GM10248 (cell line): ENCODE results near the gene UCHL5.
A peak's percentile ranks its signal among the peaks of the same experiment; 100 is the strongest.

Experiments used
- CTCF ChIA-PET: fragments of 300-600 bp; sonication (Branson Sonifier 250); formaldehyde crosslinking; extraction: SDS; loops from one replicate; lab custom pipeline; 2021; ENCODE audit warnings: antibody characterized with exemption; lab: Yijun Ruan, JAX
- POLR2A ChIA-PET: fragments of 350-650 bp; sonication (Branson Sonifier 250); formaldehyde crosslinking; extraction: SDS; loops from one replicate; lab custom pipeline; 2020; ENCODE audit warnings: antibody characterized with exemption; lab: Yijun Ruan, JAX
- DNase-seq: peaks from one replicate; pipeline ENCODE4 v3.0.0; 2012; ENCODE audit errors: extremely low spot score
- TF ChIP-seq, protein P1 (sequence below): IDR thresholded peaks from 2 replicates; pipeline ENCODE4 v1.5.1; 2012; ENCODE audit warnings: mild to moderate bottlenecking, low read depth; ENCODE audit errors: extremely low read depth, missing control alignments, control extremely low read depth

Gene UCHL5

DNA sequence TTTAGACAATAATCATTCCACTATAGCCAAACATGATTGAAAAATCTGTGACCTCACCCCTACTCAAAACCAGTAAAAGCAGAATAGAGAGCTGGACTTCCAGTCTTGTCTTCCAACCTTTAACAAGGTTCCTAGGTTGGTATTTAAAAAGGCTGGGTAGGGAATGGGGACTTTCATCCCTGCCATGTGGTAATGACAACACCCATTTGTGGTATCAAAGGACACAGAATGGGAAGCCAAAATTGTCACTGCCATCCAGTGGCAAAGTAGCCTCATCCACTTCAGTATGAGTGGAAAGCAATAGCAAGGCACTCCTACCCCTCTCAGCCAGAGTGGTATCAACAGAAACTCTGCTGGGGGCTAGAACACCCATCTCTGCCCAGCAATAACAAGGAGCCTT is 33.9 kb downstream of the UCHL5 start:
- DNase-seq, result no peak
- TF ChIP-seq, protein P1, sequence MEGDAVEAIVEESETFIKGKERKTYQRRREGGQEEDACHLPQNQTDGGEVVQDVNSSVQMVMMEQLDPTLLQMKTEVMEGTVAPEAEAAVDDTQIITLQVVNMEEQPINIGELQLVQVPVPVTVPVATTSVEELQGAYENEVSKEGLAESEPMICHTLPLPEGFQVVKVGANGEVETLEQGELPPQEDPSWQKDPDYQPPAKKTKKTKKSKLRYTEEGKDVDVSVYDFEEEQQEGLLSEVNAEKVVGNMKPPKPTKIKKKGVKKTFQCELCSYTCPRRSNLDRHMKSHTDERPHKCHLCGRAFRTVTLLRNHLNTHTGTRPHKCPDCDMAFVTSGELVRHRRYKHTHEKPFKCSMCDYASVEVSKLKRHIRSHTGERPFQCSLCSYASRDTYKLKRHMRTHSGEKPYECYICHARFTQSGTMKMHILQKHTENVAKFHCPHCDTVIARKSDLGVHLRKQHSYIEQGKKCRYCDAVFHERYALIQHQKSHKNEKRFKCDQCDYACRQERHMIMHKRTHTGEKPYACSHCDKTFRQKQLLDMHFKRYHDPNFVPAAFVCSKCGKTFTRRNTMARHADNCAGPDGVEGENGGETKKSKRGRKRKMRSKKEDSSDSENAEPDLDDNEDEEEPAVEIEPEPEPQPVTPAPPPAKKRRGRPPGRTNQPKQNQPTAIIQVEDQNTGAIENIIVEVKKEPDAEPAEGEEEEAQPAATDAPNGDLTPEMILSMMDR, result no peak
- ChIA-PET CTCF (interaction anchor here (0.6 to 2.6 kb wide), 5 partner anchors 12 to 219 kb away, joined by 3 to 12 read pairs (median 5); partner anchors contain the start of genes RO60 and UCHL5), POLR2A (no interaction called here)

DNA sequence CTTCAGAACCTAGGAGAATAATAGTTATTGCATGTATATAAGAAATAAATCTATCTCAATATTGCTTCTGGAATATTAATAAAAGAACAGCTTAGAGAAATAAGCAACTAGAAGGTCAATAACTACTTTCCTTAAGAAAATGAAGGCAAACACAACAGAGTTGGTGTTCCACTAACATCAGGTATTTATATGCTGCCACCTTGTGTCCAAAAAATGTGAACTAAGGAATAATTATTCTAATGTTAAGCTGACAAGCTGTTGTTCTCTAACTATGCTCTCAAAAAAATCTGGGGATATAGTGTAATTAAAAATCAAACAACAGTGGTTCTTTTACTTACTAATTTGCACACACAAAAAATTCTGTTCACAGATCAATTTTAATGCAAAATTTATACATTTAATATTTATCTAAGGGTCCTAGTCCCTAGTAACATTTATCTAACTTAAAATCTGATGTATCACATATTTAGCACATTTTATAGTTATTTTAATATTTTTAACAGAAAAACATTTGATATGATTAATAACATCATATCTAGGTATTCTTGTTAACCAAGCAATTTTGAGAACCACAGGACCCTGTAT is 39.6 kb downstream of the UCHL5 start:
- POLR2A ChIA-PET, result no interaction called here
- TF ChIP-seq, protein P1, result peak; percentile 32
- DNase-seq, result peak; percentile 11
- CTCF ChIA-PET, result interaction anchor here (0.6 to 4.7 kb wide), 15 partner anchors 8 to 545 kb away, joined by 3 to 59 read pairs (median 5); partner anchors contain the start of genes RGS2, RO60 and UCHL5

DNA sequence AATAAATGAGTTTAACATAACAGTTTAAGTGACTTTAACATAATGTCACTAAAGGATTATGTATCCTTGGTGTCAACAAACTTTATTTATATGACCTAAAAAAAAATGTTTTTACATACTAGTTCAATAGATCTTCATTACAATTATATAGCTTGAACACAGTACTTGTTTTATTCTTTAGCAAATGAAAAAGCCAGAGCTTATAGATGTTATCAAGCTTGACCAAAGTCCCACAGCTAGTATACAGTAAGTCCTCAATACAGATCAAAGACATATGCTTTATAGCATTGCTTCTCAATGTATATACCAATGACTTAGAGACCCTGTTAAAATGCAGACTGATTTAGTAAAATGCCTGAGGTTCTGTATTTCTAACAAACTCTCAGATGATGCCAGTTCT is 42.4 kb downstream of the UCHL5 start:
- TF ChIP-seq, protein P1, result no peak
- POLR2A ChIA-PET, result no interaction called here
- CTCF ChIA-PET, result interaction anchor here (1.4 to 1.8 kb wide), 3 partner anchors 13 to 212 kb away, joined by 3 to 5 read pairs (median 4); no protein-coding TSS in a partner anchor
- DNase-seq, result no peak

DNA sequence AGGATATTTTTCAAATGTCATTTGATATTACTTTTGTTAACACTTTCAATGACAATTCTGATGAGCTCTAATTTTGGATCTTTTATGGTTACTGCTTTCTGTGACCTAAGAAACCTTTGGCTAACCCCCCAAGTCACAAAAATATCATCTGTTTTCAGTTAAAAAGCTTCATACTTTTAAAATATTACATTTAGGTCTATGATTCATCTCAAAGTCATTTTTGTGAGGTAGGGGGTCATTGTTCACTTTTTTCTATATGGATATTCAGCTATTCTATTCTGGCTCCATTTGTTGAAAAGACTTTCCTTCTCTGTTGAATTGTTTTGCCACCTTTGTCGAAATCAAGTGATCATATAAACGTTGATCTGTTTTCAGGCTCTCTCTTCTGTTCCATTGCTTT is 44.8 kb downstream of the UCHL5 start:
- DNase-seq, result no peak
- ChIA-PET POLR2A (interaction anchor here (0.5 kb wide), 1 partner anchor 269 kb away, joined by 4 read pairs; no protein-coding TSS in a partner anchor), CTCF (interaction anchor here (1.0 to 1.9 kb wide), 4 partner anchors 18 to 209 kb away, joined by 4 to 7 read pairs (median 5); no protein-coding TSS in a partner anchor)
- TF ChIP-seq, protein P1, result no peak

DNA sequence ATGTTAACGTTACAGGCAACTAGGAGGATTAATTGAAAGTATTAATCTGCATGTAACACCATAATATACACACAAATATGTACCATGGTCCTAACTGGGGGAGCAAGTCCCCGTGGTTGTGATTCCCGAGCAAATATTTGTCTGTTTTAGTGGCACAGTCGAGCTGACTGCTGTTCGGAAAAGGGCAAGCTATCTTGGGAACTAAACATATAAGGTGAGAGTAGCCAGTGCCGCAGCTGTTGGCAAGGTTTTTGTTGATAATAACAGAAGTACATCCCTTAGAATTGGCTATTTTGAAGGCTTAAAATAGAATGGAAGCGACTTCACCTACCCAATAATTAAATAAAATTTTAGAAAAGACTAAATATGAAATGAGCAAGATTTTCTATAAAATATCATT is 45.5 kb downstream of the UCHL5 start:
- TF ChIP-seq, protein P1, result no peak
- DNase-seq, result no peak
- CTCF ChIA-PET, result interaction anchor here (0.9 to 1.6 kb wide), 5 partner anchors 11 to 208 kb away, joined by 3 to 5 read pairs (median 4); no protein-coding TSS in a partner anchor
- POLR2A ChIA-PET, result interaction anchor here (0.5 kb wide), 1 partner anchor 269 kb away, joined by 4 read pairs; no protein-coding TSS in a partner anchor

DNA sequence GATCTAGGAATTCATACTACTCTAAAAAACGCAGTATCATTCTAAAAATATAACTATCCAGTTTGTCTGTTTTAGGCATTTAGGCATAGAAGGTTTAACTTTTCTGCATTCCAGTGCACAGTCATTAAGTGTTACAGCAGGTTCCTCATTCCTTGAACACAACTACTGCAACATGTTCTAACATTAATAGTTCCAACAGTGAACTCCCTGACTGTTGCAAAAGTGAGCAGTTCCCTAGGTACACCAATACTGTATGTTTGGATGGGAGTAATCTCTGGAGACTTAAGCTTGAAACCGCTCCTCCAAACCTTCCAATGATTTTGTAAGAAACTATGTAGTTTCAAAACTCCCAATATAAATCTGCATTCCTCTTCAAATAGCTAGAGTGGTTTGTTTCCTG is 46.2 kb downstream of the UCHL5 start:
- CTCF ChIA-PET, result interaction anchor here (0.9 to 1.2 kb wide), 5 partner anchors 11 to 206 kb away, joined by 3 to 4 read pairs (median 3); no protein-coding TSS in a partner anchor
- POLR2A ChIA-PET, result no interaction called here
- no peak for DNase-seq
- TF ChIP-seq, protein P1, result no peak
